Measurements from ENCODE around the gene ATXN1.

ATXN1 gene

DNA sequence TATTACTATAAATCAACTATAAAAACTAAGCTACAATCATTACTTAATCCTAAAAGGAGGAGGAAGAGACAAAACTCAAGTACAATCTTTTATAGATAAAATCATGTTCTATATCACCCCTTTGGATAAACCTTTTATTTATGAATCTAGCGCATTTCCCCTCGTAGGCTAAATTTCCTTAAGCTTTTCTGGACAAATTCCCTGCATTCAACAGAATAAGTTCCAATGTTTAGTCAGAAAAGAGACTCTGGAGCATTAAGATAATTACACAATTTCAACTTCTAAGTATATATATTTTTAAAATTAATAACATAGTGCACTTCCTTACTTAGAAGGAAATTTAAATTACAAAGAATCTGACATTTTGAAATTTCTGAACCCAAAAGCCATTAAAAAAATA is 37.9 kb downstream of the ATXN1 start:
- Histone ChIP-seq H3K27ac (peak overlapping the region; percentile 94), H3K36me3 (replicated peaks) (no peaks in the 10 kb centered on the region), H3K27me3 (replicated peaks) (no peaks in the 10 kb centered on the region), H3K4me3 (ENCODE audit: low read depth, low read length) (no peak overlapping the region)
- no peak for DNase-seq
- in situ Hi-C loops (cut with HindIII; ENCODE audit: low pct_ligation_motif_present, low sequenced_read_pairs), result no loop called here
- TF ChIP-seq CTCF (IDR thresholded peaks at IDR 0.05; ENCODE audit: low read depth, low read length, missing control alignments), result no peak

DNA sequence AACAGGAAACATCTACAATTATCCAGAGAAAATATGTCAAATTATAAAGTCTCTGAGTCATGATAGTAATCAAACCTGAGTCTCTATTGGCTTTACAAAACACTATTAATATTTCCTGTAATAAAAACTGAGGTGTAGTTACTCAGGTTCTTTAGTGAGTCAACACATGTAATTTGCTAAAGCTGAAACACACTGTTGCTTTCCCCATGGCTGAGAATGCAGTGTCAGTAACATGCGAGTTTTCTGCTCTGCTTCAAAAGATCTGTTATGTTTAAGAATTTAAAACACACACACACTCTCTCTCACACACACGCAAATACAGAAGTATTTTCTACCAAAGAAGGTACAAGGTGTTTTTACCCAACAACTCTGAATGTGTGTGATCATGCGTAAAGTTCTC is 38.6 kb downstream of the ATXN1 start:
- in situ Hi-C loops (cut with HindIII; ENCODE audit: low pct_ligation_motif_present, low sequenced_read_pairs), result no loop called here
- no peaks in the 10 kb centered on the region for H3K27me3 ChIP-seq (replicated peaks)
- no peaks in the 10 kb centered on the region for H3K36me3 ChIP-seq (replicated peaks)
- DNase-seq, result no peak
- peak overlapping the region; percentile 94 for H3K27ac ChIP-seq
- no peak overlapping the region for H3K4me3 ChIP-seq (ENCODE audit: low read depth, low read length)
- no peak for TF ChIP-seq CTCF (IDR thresholded peaks at IDR 0.05; ENCODE audit: low read depth, low read length, missing control alignments)

- Histone ChIP-seq H3K27me3 (replicated peaks) (no peaks in the 10 kb centered on the region), H3K27ac (no peak overlapping the region), H3K36me3 (replicated peaks) (peaks cover 3% of the 10 kb centered on the region), H3K4me3 (ENCODE audit: low read depth, low read length) (no peak overlapping the region)
- no peak for TF ChIP-seq CTCF (IDR thresholded peaks at IDR 0.05; ENCODE audit: low read depth, low read length, missing control alignments)
- DNase-seq, result no peak
- in situ Hi-C loops (cut with HindIII; ENCODE audit: low pct_ligation_motif_present, low sequenced_read_pairs), result no loop called here
Observed at GRCh38 chr6:16721977-16722376, 39.3 kb downstream of the ATXN1 start.

- H3K27me3 ChIP-seq (replicated peaks), result no peaks in the 10 kb centered on the region
- no peak overlapping the region for H3K27ac ChIP-seq
- no peak overlapping the region for H3K4me3 ChIP-seq (ENCODE audit: low read depth, low read length)
- TF ChIP-seq CTCF (IDR thresholded peaks at IDR 0.05; ENCODE audit: low read depth, low read length, missing control alignments), result no peak
- H3K36me3 ChIP-seq (replicated peaks), result peaks cover 3% of the 10 kb centered on the region
- no peak for DNase-seq
- in situ Hi-C loops (cut with HindIII; ENCODE audit: low pct_ligation_motif_present, low sequenced_read_pairs), result no loop called here
Observed at GRCh38 chr6:16720861-16721260, 40.4 kb downstream of the ATXN1 start.

DNA sequence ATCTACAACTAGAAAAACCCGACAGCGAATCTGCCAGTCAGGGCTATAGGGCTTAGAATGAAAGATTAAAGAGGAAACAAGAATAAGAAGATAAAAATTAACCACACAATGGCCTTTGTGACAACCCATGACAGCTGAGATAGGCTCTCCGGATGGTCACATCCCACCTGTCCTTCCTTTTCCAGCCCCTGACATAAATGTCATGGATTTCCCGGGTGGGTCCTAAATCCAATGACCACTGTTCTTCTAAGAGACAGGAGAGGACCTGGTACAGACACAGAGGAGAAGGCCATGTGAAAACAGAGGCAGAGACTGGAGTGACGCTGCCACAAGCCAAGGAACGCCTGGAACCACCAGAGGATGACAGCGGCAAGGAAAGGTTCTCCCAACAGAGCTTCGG is 41.8 kb downstream of the ATXN1 start:
- no peak for DNase-seq
- no peak for TF ChIP-seq CTCF (IDR thresholded peaks at IDR 0.05; ENCODE audit: low read depth, low read length, missing control alignments)
- in situ Hi-C loops (cut with HindIII; ENCODE audit: low pct_ligation_motif_present, low sequenced_read_pairs), result no loop called here
- H3K36me3 ChIP-seq (replicated peaks), result peaks cover 3% of the 10 kb centered on the region
- no peak overlapping the region for H3K4me3 ChIP-seq (ENCODE audit: low read depth, low read length)
- no peak overlapping the region for H3K27ac ChIP-seq
- H3K27me3 ChIP-seq (replicated peaks), result no peaks in the 10 kb centered on the region

GRCh38 chr6:16718356-16718755 is 42.9 kb downstream of the ATXN1 start:
- H3K36me3 ChIP-seq (replicated peaks), result peaks cover 3% of the 10 kb centered on the region
- no peak for TF ChIP-seq CTCF (IDR thresholded peaks at IDR 0.05; ENCODE audit: low read depth, low read length, missing control alignments)
- DNase-seq, result no peak
- in situ Hi-C loops (cut with HindIII; ENCODE audit: low pct_ligation_motif_present, low sequenced_read_pairs), result no loop called here
- no peaks in the 10 kb centered on the region for H3K27me3 ChIP-seq (replicated peaks)
- no peak overlapping the region for H3K4me3 ChIP-seq (ENCODE audit: low read depth, low read length)
- H3K27ac ChIP-seq, result no peak overlapping the region

Data from brain microvascular endothelial cell (primary cell).